PC-9 (cell line): Measurements from ENCODE around the gene PIGB. TPM values are rescaled to one million over a fixed set of nuclear protein-coding genes. Genes with fewer than 3 reads are reported as not detected.

ENCODE experiments used
- BruUV-seq: library from RNA; stranded (reverse); fragments of 400-500 nt; replicated peaks from 2 replicates; lab custom pipeline; 2021; lab: Mats Ljungman, UMichigan
- CTCF ChIA-PET: fragments of 300-600 bp; sonication (Branson Sonifier 250); formaldehyde crosslinking; loops from one replicate; lab custom pipeline; 2022; ENCODE audit warnings: antibody characterized with exemption; lab: Charles Lee
- POLR2A ChIA-PET: fragments of 300-600 bp; sonication (Branson Sonifier 250); formaldehyde crosslinking; loops from one replicate; lab custom pipeline; 2022; ENCODE audit warnings: antibody characterized with exemption; ENCODE audit not compliant: unreplicated experiment; lab: Charles Lee
- DNase-seq, 2 experiments: peaks; one replicate each; pipeline versions ENCODE4 v3.0.0 to v3.0.0-alpha.2; 2015 to 2022; ENCODE audit warnings: mixed read lengths in 1 of 2
- H2AFZ ChIP-seq: fragments of 200-600 bp; sonication (generic); 2 replicates; pipeline ENCODE4 v1.8.1; 2017; ENCODE audit warnings: antibody characterized with exemption
- H3F3A ChIP-seq: fragments of 200-600 bp; sonication (generic); 2 replicates; pipeline ENCODE4 v1.8.1; 2017; ENCODE audit warnings: antibody characterized with exemption, mild to moderate bottlenecking, low read depth; ENCODE audit not compliant: insufficient read depth
- H3K27ac ChIP-seq: fragments of 200-600 bp; sonication (generic); 2 replicates; pipeline ENCODE4 v1.6.1; 2016; ENCODE audit warnings: mixed run types
- H3K27me3 ChIP-seq: fragments of 200-600 bp; sonication (generic); 2 replicates; pipeline ENCODE4 v1.6.1; 2016; ENCODE audit warnings: low read depth, mixed run types; ENCODE audit not compliant: insufficient read depth
- H3K36me3 ChIP-seq: fragments of 200-600 bp; sonication (generic); 2 replicates; pipeline ENCODE4 v1.6.1; 2016; ENCODE audit warnings: low read depth, mixed run types
- H3K4me1 ChIP-seq: fragments of 200-600 bp; sonication (generic); replicated peaks from 2 replicates; pipeline ENCODE4 v1.6.1; 2016; ENCODE audit warnings: mixed run types; ENCODE audit not compliant: insufficient read depth
- H3K4me2 ChIP-seq: fragments of 200-600 bp; sonication (generic); 2 replicates; pipeline ENCODE4 v1.6.1; 2017; ENCODE audit warnings: mixed run types
- H3K4me3 ChIP-seq: fragments of 200-600 bp; sonication (generic); 2 replicates; pipeline ENCODE4 v1.6.1; 2016; ENCODE audit warnings: mixed run types
- H3K79me2 ChIP-seq: fragments of 200-600 bp; sonication (generic); 2 replicates; pipeline ENCODE4 v1.6.1; 2017; ENCODE audit warnings: low read depth, mixed run types
- H3K9me2 ChIP-seq: fragments of 200-600 bp; sonication (generic); 2 replicates; pipeline ENCODE4 v1.8.1; 2017; ENCODE audit warnings: mild to moderate bottlenecking; ENCODE audit not compliant: insufficient read depth
- H3K9me3 ChIP-seq: fragments of 200-600 bp; sonication (generic); 2 replicates; pipeline ENCODE4 v1.8.1; 2016; ENCODE audit warnings: low read depth; ENCODE audit not compliant: insufficient read depth
- H4K20me1 ChIP-seq: fragments of 200-600 bp; sonication (generic); 2 replicates; pipeline ENCODE4 v1.8.1; 2017; ENCODE audit not compliant: insufficient read depth
- CTCF ChIP-seq: fragments of 200-600 bp; sonication (generic); conservative IDR thresholded peaks from 2 replicates; pipeline ENCODE4 v1.6.1; 2017; ENCODE audit warnings: mixed run types, antibody characterized with exemption, mild to moderate bottlenecking, moderate library complexity
- EZH2 ChIP-seq: fragments of 200-600 bp; sonication (generic); IDR thresholded peaks from 2 replicates; pipeline ENCODE4 v1.8.0; 2017; ENCODE audit warnings: antibody characterized with exemption, low read depth
- intact Hi-C: fragments of 100-400 bp; cut with micrococcal nuclease; formaldehyde crosslinking; loops from one replicate; pipeline ENCODE4 v1.10.0; 2022; ENCODE audit not compliant: unreplicated experiment
- total RNA-seq: library from RNA; stranded (reverse); gene quantifications from 2 replicates; pipeline ENCODE4 v1.2.3, GENCODE V29; 2021

The PIGB gene
- total RNA-seq, 1 experiment from 2014 or later, result 12.2 TPM

GRCh38 chr15:55288006-55288717, 30.9 kb upstream of the PIGB start:
- H3K36me3 ChIP-seq, result no peaks in the 10 kb centered on the region
- no peaks in the 10 kb centered on the region for H3K9me2 ChIP-seq
- no peaks in the 10 kb centered on the region for H4K20me1 ChIP-seq
- H2AFZ ChIP-seq, result no peak overlapping the region
- ChIA-PET CTCF (interaction anchor here (0.7 kb wide), 1 partner anchor 147 kb away, joined by 3 read pairs; no protein-coding TSS in a partner anchor), POLR2A (interaction anchor here (0.6 kb wide), 1 partner anchor 119 kb away, joined by 3 read pairs; no protein-coding TSS in a partner anchor)
- peak overlapping the region; percentile 86 for H3K4me2 ChIP-seq
- no TSS peak for BruUV-seq
- H3K79me2 ChIP-seq, result peaks cover 6% of the 10 kb centered on the region; the same call in 1 of the 2 replicates
- no peak for DNase-seq
- no peaks in the 10 kb centered on the region for H3K9me3 ChIP-seq
- H3F3A ChIP-seq, result no peaks in the 10 kb centered on the region
- peak overlapping the region; percentile 94; the same call in 1 of the 2 replicates for H3K4me3 ChIP-seq
- intact Hi-C loops, result no loop called here
- H3K4me1 ChIP-seq, result no peaks in the 10 kb centered on the region; the same call in 1 of the 2 replicates
- H3K27ac ChIP-seq, result no peak overlapping the region
- TF ChIP-seq EZH2 (no peak), CTCF (no peak)
- H3K27me3 ChIP-seq, result no peaks in the 10 kb centered on the region

GRCh38 chr15:55289011-55289745, 29.8 kb upstream of the PIGB start:
- Histone ChIP-seq H3F3A (no peaks in the 10 kb centered on the region), H3K4me2 (peak overlapping the region; percentile 86), H3K36me3 (no peaks in the 10 kb centered on the region), H3K9me3 (no peaks in the 10 kb centered on the region), H4K20me1 (no peaks in the 10 kb centered on the region), H3K27ac (no peak overlapping the region), H3K79me2 (peaks cover 6% of the 10 kb centered on the region; the same call in 1 of the 2 replicates), H3K27me3 (no peaks in the 10 kb centered on the region), H2AFZ (peak overlapping the region; percentile 94), H3K4me1 (no peaks in the 10 kb centered on the region), H3K4me3 (peak overlapping the region; percentile 94), H3K9me2 (no peaks in the 10 kb centered on the region)
- intact Hi-C loops, result no loop called here
- peak; percentile 11 to 32 for DNase-seq
- TSS peak; percentile 23 for BruUV-seq
- TF ChIP-seq EZH2 (no peak), CTCF (no peak)
- POLR2A ChIA-PET, result no interaction called here
- CTCF ChIA-PET, result no interaction called here

DNA sequence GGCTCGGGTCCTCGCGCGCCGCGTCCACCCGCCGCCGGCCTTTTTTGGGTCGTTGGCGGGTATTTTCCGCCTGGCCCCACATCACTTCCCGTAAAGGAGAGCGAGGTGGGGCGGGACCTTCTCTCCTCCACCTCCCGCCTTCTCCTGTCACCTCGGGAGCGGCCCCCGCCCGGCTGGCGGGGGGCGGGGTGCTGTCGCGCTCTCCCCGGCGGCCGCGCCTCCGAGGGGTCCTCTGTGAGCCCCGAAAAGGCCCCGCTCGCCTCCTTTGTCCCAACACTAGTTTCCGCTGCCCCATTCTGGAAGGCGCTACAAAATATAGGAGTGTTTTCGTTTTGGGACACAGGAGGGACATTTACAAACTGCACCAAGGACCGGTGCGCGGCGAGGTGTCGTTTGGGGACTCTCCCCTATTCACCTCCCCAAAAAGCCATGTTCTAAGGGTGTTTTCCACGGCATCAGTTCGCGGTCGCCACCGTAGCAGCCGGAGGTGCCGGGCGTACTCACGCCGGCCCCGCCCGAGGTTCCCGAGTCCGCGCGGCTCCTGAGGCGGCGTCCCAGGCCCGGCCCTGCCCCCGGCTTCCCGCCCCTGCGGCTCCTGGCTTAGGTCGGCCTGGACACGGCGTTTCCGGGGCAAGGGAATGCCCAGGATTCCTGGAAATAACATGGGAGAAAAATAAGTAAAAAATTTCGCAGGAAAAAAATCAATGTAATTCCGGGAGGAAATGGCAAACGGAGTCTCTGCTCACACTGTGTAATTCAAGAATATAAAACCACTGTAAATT, 29.1 kb upstream of the PIGB start, which contains the start of gene RAB27A:
RAB27A (minus strand) TSS at position 68 of the 782 bp plus-strand sequence. CDS start 54,879 bp downstream, outside the sequence.
- Histone ChIP-seq H4K20me1 (no peaks in the 10 kb centered on the region), H3K4me2 (peak within 1 kb of the TSS; percentile 86), H3K4me1 (no peaks in the 10 kb centered on the region), H3K4me3 (peak within 1 kb of the TSS; percentile 94), H3K9me3 (no peaks in the 10 kb centered on the region), H3F3A (no peaks in the 10 kb centered on the region), H3K36me3 (no peaks in the 10 kb centered on the region), H2AFZ (peak within 1 kb of the TSS; percentile 94), H3K79me2 (peaks cover 6% of the 10 kb centered on the region; the same call in 1 of the 2 replicates), H3K9me2 (no peaks in the 10 kb centered on the region), H3K27me3 (no peaks in the 10 kb centered on the region), H3K27ac (peak within 1 kb of the TSS; percentile 31; the same call in 1 of the 2 replicates)
- POLR2A ChIA-PET, result no interaction called here
- DNase-seq, result peak; percentile 53 to 74
- CTCF ChIA-PET, result no interaction called here
- no TSS peak for BruUV-seq
- TF ChIP-seq CTCF, result no peak
- no peak for TF ChIP-seq EZH2
- intact Hi-C loops, result loop anchor here (1.0 to 5.0 kb wide), 7 partner anchors 29 to 1327 kb away; partner anchors contain the start of genes PIGB, PIGBOS1 and RSL24D1
